Stimulated activated CD8-positive, alpha-beta memory T cell treated with anti-CD3 and anti-CD28 coated beads, Interleukin-15, amount 100 ng/mL, for 48 hours (primary cell): ENCODE measurements around the gene MEGF11.

Source experiments
- DNase-seq, 2 donors: peaks; one replicate each; pipeline ENCODE4 v3.0.0-alpha.2; 2020; ENCODE audit warnings: low read depth in 2 of 2

MEGF11 gene

GRCh38 chr15:65857718-65858402 lies 395.7 kb downstream of the MEGF11 start:
- DNase-seq, result no peak

GRCh38 chr15:65856821-65857455 lies 396.6 kb downstream of the MEGF11 start:
- DNase-seq, result peak; percentile 54 to 63

DNA sequence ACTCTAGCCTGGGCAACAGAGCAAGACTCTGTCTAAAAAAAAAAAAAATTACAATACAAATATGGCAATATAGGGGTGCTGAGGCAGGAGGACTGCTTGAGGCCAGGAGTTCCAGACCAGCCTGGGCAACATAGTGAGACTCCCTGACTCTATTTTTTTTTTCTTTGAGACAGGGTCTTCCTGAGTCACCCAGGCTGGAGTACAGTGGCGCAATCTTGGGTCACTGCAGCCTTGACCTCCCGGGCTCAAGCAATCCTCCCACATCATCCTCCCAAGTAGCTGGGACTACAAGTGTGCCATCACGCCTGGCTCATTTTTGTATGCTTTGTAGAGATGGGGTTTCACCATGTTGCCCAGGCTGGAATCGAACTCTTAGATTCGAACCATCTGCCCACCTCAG lies 401.6 kb downstream of the MEGF11 start:
- no peak for DNase-seq

- no peak for DNase-seq
These were observed 405.6 kb downstream of the MEGF11 start for GRCh38 chr15:65847989-65848388.

- DNase-seq, result no peak
These were observed 407.6 kb downstream of the MEGF11 start for GRCh38 chr15:65845826-65846519.
